NB4 (cell line): Measurements from ENCODE around the gene GRIK3.
"Not testable (repeated sequence)": the region's sequence is repeated elsewhere in the genome, so short reads cannot be mapped to it uniquely, and the experiment has no call there.

Source experiments
- DNase-seq: peaks from one replicate; pipeline ENCODE4 v3.0.0; 2010; ENCODE audit warnings: low read depth
- H3K4me3 ChIP-seq: one replicate; pipeline ENCODE4 v1.5.1; 2011; ENCODE audit warnings: mild to moderate bottlenecking, low read depth, low read length, moderate library complexity
- MAX ChIP-seq: IDR thresholded peaks from 2 replicates; pipeline ENCODE4 v1.6.1; 2011; ENCODE audit warnings: low read depth, low read length
- MYC ChIP-seq: IDR thresholded peaks from 2 replicates; pipeline ENCODE4 v1.6.1; 2011; ENCODE audit warnings: low read depth, low read length
- POLR2A ChIP-seq: IDR thresholded peaks from 2 replicates; pipeline ENCODE4 v1.6.1; 2011; ENCODE audit warnings: mild to moderate bottlenecking; ENCODE audit not compliant: insufficient read length; ENCODE audit errors: extremely low read depth
- TF ChIP-seq, protein P1 (sequence below): IDR thresholded peaks from one replicate; pipeline ENCODE4 v1.5.1; 2012; ENCODE audit warnings: low read depth, low read length

GRIK3 gene

DNA sequence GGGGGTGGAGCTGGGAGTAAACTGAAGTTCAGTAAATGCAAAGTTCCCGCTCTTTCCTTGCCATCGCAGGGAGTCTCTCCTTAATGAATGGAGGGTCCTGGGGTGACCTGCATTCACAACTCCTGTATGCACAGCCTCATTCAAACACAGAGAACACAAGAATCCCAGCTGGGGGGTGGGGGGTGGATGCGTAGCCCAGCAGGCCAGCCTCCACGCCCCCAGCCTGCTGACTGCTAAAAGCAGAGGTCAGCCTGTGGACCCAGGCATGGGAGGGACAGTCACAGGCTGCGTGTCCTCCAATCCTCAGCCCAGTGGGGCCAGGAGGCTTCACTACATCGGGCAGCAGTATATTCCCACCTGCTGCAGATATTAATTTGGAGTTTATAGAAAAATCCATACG is 263.1 kb downstream of the GRIK3 start:
- DNase-seq: no peak
- TF ChIP-seq, protein P1, sequence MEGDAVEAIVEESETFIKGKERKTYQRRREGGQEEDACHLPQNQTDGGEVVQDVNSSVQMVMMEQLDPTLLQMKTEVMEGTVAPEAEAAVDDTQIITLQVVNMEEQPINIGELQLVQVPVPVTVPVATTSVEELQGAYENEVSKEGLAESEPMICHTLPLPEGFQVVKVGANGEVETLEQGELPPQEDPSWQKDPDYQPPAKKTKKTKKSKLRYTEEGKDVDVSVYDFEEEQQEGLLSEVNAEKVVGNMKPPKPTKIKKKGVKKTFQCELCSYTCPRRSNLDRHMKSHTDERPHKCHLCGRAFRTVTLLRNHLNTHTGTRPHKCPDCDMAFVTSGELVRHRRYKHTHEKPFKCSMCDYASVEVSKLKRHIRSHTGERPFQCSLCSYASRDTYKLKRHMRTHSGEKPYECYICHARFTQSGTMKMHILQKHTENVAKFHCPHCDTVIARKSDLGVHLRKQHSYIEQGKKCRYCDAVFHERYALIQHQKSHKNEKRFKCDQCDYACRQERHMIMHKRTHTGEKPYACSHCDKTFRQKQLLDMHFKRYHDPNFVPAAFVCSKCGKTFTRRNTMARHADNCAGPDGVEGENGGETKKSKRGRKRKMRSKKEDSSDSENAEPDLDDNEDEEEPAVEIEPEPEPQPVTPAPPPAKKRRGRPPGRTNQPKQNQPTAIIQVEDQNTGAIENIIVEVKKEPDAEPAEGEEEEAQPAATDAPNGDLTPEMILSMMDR: no peak
- no peak for TF ChIP-seq MAX
- TF ChIP-seq POLR2A: no peak
- no peak for TF ChIP-seq MYC

GRCh38 chr1:36769886-36770830 is 264.2 kb downstream of the GRIK3 start:
- no peak for DNase-seq
- TF ChIP-seq MAX: no peak
- TF ChIP-seq, protein P1: no peak
- no peak for TF ChIP-seq POLR2A
- no peak for TF ChIP-seq MYC
- no peak overlapping the region for H3K4me3 ChIP-seq

More for the DNA sequence above, 263.1 kb downstream of the GRIK3 start:
- H3K4me3 ChIP-seq: no peak overlapping the region

DNA sequence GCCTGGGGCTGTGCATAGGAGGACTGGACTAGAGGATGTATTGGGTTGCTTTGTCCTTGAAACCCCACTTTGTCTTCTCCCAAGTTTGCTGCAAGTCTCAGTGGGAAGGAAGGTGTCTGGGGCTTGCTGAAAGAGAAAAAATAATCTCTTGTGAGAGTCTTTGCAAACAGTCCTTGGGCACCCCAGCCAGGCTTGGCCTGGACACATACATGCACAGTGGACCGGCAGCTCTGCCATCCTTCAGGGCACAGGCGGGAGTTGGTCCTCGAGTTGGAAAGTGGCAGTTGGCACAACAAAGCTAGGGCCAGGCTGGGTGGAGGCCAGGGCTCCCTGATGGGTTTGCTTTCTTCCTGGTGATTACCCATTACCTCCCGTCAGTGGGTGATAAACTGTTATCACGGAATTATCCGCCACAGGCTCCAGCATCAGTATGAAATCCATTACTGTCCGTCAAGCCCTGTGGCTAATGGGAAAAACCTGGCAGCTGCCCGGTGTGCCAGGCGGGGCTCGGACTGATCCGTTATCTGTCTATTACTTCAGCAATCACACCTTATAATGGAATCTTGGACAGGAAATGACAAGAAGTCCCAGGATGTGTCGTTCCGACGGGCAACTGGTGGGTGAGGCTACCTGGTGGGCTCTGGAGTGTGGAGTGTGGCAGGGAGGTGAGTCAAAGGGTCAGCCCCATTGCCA is 265.7 kb downstream of the GRIK3 start:
- no peak overlapping the region for H3K4me3 ChIP-seq
- TF ChIP-seq, protein P1: no peak
- no peak for TF ChIP-seq MAX
- TF ChIP-seq MYC: no peak
- no peak for TF ChIP-seq POLR2A
- no peak for DNase-seq

DNA sequence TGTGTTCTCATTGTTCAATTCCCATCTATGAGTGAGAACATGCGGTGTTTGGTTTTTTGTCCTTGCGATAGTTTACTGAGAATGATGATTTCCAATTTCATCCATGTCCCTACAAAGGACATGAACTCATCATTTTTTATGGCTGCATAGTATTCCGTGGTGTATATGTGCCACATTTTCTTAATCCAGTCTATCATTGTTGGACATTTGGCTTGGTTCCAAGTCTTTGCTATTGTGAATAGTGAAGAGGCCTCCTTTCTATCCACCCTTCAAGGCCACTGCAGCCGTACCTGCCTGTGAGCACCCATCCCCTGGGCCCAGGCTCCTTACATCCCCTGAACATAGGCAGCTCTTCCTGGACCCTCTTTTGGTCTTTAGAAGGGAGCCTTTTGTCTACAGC is 266.9 kb downstream of the GRIK3 start:
- H3K4me3 ChIP-seq, DNase-seq: not testable (repeated sequence)

DNA sequence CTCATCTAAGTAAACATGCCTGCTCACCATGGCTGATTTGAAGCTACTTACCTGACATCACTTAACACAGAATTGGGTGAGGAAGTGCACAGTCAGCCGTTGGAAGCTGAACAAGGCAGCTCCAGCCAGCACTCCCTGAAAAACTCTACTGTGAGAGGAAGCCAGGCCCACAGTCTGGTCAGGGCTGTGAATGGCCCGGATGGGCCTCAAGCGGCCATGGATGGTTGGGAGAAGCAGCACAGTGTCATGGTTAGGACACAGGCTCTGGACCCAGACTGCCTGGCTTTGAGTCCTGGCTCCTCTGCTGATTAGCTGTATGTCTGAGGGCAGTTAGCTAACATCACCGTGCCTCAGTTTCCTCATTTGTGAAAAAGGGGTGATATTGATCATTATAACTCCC is 267.8 kb downstream of the GRIK3 start:
- H3K4me3 ChIP-seq: no peak overlapping the region
- DNase-seq: no peak
- TF ChIP-seq MYC: no peak

- DNase-seq: no peak
- no peak overlapping the region for H3K4me3 ChIP-seq
- no peak for TF ChIP-seq MYC
- no peak for TF ChIP-seq POLR2A
- TF ChIP-seq, protein P1: no peak
- TF ChIP-seq MAX: no peak
These were observed 268.5 kb downstream of the GRIK3 start for GRCh38 chr1:36765785-36766300.

DNA sequence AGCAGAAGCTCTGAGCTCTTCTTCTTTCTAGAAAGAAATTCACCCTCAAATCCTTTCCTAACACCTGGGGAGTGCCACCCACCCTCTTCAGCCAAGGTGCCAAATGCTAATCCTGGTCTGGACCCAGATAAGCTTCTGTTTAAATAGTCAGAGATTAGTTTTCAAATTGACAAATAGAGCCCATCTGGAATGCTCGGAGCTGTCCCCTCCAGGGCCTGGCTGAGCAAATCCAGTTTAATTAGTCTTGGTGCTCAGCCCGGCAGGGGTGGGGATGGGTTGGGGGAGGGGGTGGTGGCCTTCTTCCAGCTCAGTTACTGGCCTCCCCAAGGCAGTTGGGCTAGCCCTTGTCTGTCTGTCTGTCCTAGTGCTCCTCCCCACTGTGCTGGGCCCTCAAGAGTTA is 269.5 kb downstream of the GRIK3 start:
- no peak for DNase-seq
- TF ChIP-seq, protein P1: no peak
- TF ChIP-seq MAX (no peak), MYC (no peak), POLR2A (no peak)
- H3K4me3 ChIP-seq: no peak overlapping the region
